ENCODE data around the gene SLC25A42. TPM values are rescaled to one million over a fixed set of nuclear protein-coding genes. Genes with fewer than 3 reads are reported as not detected.

SLC25A42 gene
- total and polyA plus RNA-seq, 2 donors (not counting 1 experiment from before 2014, with no cell fraction given): 36.5 to 83.9 TPM

- H3K79me2 ChIP-seq (ENCODE audit: control insufficient read depth, insufficient read depth, low read length): peaks cover 18% of the 10 kb centered on the region
- DNase-seq (no peak), ATAC-seq (ENCODE audit: low read depth) (no peak)
- CTCF ChIA-PET: interaction anchor here (1.0 to 5.6 kb wide), 14 partner anchors 8 to 436 kb away, joined by 3 to 82 read pairs (median 8); partner anchors contain the start of gene SLC25A42
- Mint-ChIP-seq H3K27me3 (no peaks in the 10 kb centered on the region), H3K9me3 (ENCODE audit: insufficient read depth) (no peaks in the 10 kb centered on the region), H3K27ac (no peak overlapping the region), H3K4me3 (no peak overlapping the region), H3K4me1 (no peaks in the 10 kb centered on the region)
- intact Hi-C loops (cut with micrococcal nuclease): loop anchor here (2.0 kb wide), 1 partner anchor 120 kb away; no protein-coding TSS in a partner anchor
- H2AFZ ChIP-seq (ENCODE audit: insufficient read depth, low read depth, low read length, poor library complexity, severe bottlenecking): no peak overlapping the region
- H4K20me1 ChIP-seq (ENCODE audit: control insufficient read depth, insufficient read depth, low read length, poor library complexity, severe bottlenecking): no peaks in the 10 kb centered on the region
- H3K9me3 ChIP-seq (ENCODE audit: control extremely low read depth in 1 of 3, control insufficient read depth in 2 of 3, insufficient read depth in 1 of 3, low read length in 2 of 3): no peaks in the 10 kb centered on the region
- no peak for TF ChIP-seq CTCF (IDR thresholded peaks at IDR 0.05)
- no peak for TF ChIP-seq EZH2 (IDR thresholded peaks at IDR 0.05; ENCODE audit: borderline replicate concordance, insufficient read depth, low read depth, low read length, poor library complexity, severe bottlenecking)
- H3K9ac ChIP-seq (ENCODE audit: low read length): no peak overlapping the region
- POLR2A ChIA-PET: interaction anchor here (0.5 kb wide), 1 partner anchor 52 kb away, joined by 7 read pairs; no protein-coding TSS in a partner anchor
- no peak overlapping the region for H3K4me3 ChIP-seq (ENCODE audit: control extremely low read depth in 1 of 5, extremely low read depth in 1 of 5, insufficient read depth in 1 of 5, low read depth in 2 of 5, low read length in 4 of 5)
- no peak overlapping the region for H3K27ac ChIP-seq (ENCODE audit: low read length in 2 of 2)
- 94% methylated on average over 11 of the region's 15 CpGs for whole genome bisulfite sequencing (ENCODE audit: insufficient coverage)
- no peaks in the 10 kb centered on the region for H3K27me3 ChIP-seq (replicated peaks in 1 of 4; ENCODE audit: control extremely low read depth in 1 of 4, control insufficient read depth in 3 of 4, insufficient read depth in 4 of 4, low read length in 3 of 4)
- no peaks in the 10 kb centered on the region for H3K4me1 ChIP-seq (ENCODE audit: control insufficient read depth in 2 of 2, insufficient read depth in 2 of 2, low read length in 2 of 2)
- peaks cover 0 to 60% of the 10 kb centered on the region in 2 experiments for H3K36me3 ChIP-seq (replicated peaks in 1 of 2; ENCODE audit: control extremely low read depth in 1 of 2, control insufficient read depth in 1 of 2, extremely low read depth in 1 of 2, insufficient read depth in 2 of 2, low read length in 1 of 2)
- H3K4me2 ChIP-seq (replicated peaks; ENCODE audit: low read depth, low read length, poor library complexity, severe bottlenecking): no peak overlapping the region
These were observed 9.4 kb upstream of the SLC25A42 start for GRCh38 chr19:19054315-19054938.

GRCh38 chr19:19054939-19055440 lies 8.8 kb upstream of the SLC25A42 start:
- Mint-ChIP-seq H3K9me3 (ENCODE audit: insufficient read depth) (no peaks in the 10 kb centered on the region), H3K27ac (no peak overlapping the region), H3K4me1 (no peaks in the 10 kb centered on the region), H3K4me3 (no peak overlapping the region), H3K27me3 (no peaks in the 10 kb centered on the region)
- Histone ChIP-seq H3K4me1 (ENCODE audit: control insufficient read depth in 2 of 2, insufficient read depth in 2 of 2, low read length in 2 of 2) (no peaks in the 10 kb centered on the region), H3K4me2 (replicated peaks; ENCODE audit: low read depth, low read length, poor library complexity, severe bottlenecking) (no peak overlapping the region), H3K9me3 (ENCODE audit: control extremely low read depth in 1 of 3, control insufficient read depth in 2 of 3, insufficient read depth in 1 of 3, low read length in 2 of 3) (no peaks in the 10 kb centered on the region), H3K4me3 (ENCODE audit: control extremely low read depth in 1 of 5, extremely low read depth in 1 of 5, insufficient read depth in 1 of 5, low read depth in 2 of 5, low read length in 4 of 5) (no peak overlapping the region), H3K27ac (ENCODE audit: low read length in 2 of 2) (no peak overlapping the region), H2AFZ (ENCODE audit: insufficient read depth, low read depth, low read length, poor library complexity, severe bottlenecking) (no peak overlapping the region), H4K20me1 (ENCODE audit: control insufficient read depth, insufficient read depth, low read length, poor library complexity, severe bottlenecking) (no peaks in the 10 kb centered on the region), H3K9ac (ENCODE audit: low read length) (no peak overlapping the region), H3K36me3 (replicated peaks in 1 of 2; ENCODE audit: control extremely low read depth in 1 of 2, control insufficient read depth in 1 of 2, extremely low read depth in 1 of 2, insufficient read depth in 2 of 2, low read length in 1 of 2) (peaks cover 0 to 60% of the 10 kb centered on the region in 2 experiments), H3K27me3 (replicated peaks in 1 of 4; ENCODE audit: control extremely low read depth in 1 of 4, control insufficient read depth in 3 of 4, insufficient read depth in 4 of 4, low read length in 3 of 4) (no peaks in the 10 kb centered on the region), H3K79me2 (ENCODE audit: control insufficient read depth, insufficient read depth, low read length) (peaks cover 18% of the 10 kb centered on the region)
- DNase-seq (no peak), ATAC-seq (ENCODE audit: low read depth) (no peak)
- no peak for TF ChIP-seq CTCF (IDR thresholded peaks at IDR 0.05)
- no peak for TF ChIP-seq EZH2 (IDR thresholded peaks at IDR 0.05; ENCODE audit: borderline replicate concordance, insufficient read depth, low read depth, low read length, poor library complexity, severe bottlenecking)
- CTCF ChIA-PET: interaction anchor here (0.8 to 5.6 kb wide), 14 partner anchors 8 to 436 kb away, joined by 3 to 82 read pairs (median 7); partner anchors contain the start of gene SLC25A42
- intact Hi-C loops (cut with micrococcal nuclease): loop anchor here (2.0 kb wide), 1 partner anchor 120 kb away; no protein-coding TSS in a partner anchor
- WGBS (ENCODE audit: insufficient coverage): 95% methylated on average over 19 of the region's 19 CpGs
- POLR2A ChIA-PET: no interaction called here
